Keratinocyte (primary cell): Measurements from ENCODE around the gene FAM78A. TPM values are rescaled to one million over a fixed set of nuclear protein-coding genes. Genes with fewer than 3 reads are reported as not detected.

ENCODE experiments used
- DNase-seq: peaks from one replicate; pipeline ENCODE4 v3.0.0-alpha.2; 2011; ENCODE audit warnings: low read depth, missing footprints, low spot score
- FAIRE-seq: peaks from 2 replicates; lab custom pipeline; 2011; peaks lifted over from hg19 to GRCh38; lab: Jason Lieb, UNC
- H2AFZ ChIP-seq: 2 replicates; pipeline ENCODE4 v1.6.0; 2012; ENCODE audit warnings: low read length, control low read depth, inconsistent platforms; ENCODE audit not compliant: control insufficient read depth
- H3K27ac ChIP-seq: 2 replicates; pipeline ENCODE4 v1.5.1; 2011; ENCODE audit warnings: low read length; ENCODE audit not compliant: control insufficient read depth, insufficient read depth
- H3K27me3 ChIP-seq: 3 replicates; pipeline ENCODE4 v1.6.0; 2011; ENCODE audit warnings: low read length; ENCODE audit not compliant: control insufficient read depth, insufficient read depth; ENCODE audit errors: extremely low read depth
- H3K36me3 ChIP-seq, 2 experiments: 2 replicates in 1 of 2; 3 replicates in 1 of 2; pipeline ENCODE4 v1.5.1; 2011; ENCODE audit warnings: low read length in 2 of 2, mild to moderate bottlenecking in 1 of 2; ENCODE audit not compliant: control insufficient read depth in 2 of 2, insufficient read depth in 2 of 2; ENCODE audit errors: extremely low read depth in 1 of 2
- H3K4me1 ChIP-seq: 3 replicates; pipeline ENCODE4 v1.5.1; 2011; ENCODE audit warnings: low read length; ENCODE audit not compliant: control insufficient read depth, insufficient read depth; ENCODE audit errors: extremely low read depth
- H3K4me2 ChIP-seq: 3 replicates; pipeline ENCODE4 v1.6.0; 2011; ENCODE audit warnings: low read depth, low read length; ENCODE audit not compliant: control insufficient read depth, insufficient read depth; ENCODE audit errors: extremely low read depth
- H3K4me3 ChIP-seq, 3 experiments: fragments of 200-600 bp in 1 of 3; sonication (generic) in 1 of 3; 2 replicates in 2 of 3; 3 replicates in 1 of 3; pipeline ENCODE4 v1.5.1; 2011 to 2016; ENCODE audit warnings: low read length in 3 of 3, mild to moderate bottlenecking in 3 of 3, control low read depth in 2 of 3, inconsistent platforms in 1 of 3, low read depth in 1 of 3, mixed read lengths in 1 of 3, mixed run types in 1 of 3, moderate library complexity in 1 of 3; ENCODE audit not compliant: control insufficient read depth in 2 of 3, insufficient read depth in 2 of 3; ENCODE audit errors: extremely low read depth in 1 of 3
- H3K79me2 ChIP-seq: 2 replicates; pipeline ENCODE4 v1.6.0; 2012; ENCODE audit warnings: low read length; ENCODE audit not compliant: control insufficient read depth, insufficient read depth
- H3K9ac ChIP-seq: 3 replicates; pipeline ENCODE4 v1.6.0; 2011; ENCODE audit warnings: low read length; ENCODE audit not compliant: control insufficient read depth, insufficient read depth; ENCODE audit errors: extremely low read depth
- H3K9me1 ChIP-seq: 3 replicates; pipeline ENCODE4 v1.6.0; 2011; ENCODE audit warnings: low read length; ENCODE audit not compliant: control insufficient read depth, insufficient read depth; ENCODE audit errors: extremely low read depth
- H3K9me3 ChIP-seq: 2 replicates; pipeline ENCODE4 v1.5.1; 2012; ENCODE audit warnings: low read depth, low read length; ENCODE audit not compliant: control insufficient read depth
- H4K20me1 ChIP-seq: 3 replicates; pipeline ENCODE4 v1.6.0; 2011; ENCODE audit warnings: low read length; ENCODE audit not compliant: control insufficient read depth, insufficient read depth; ENCODE audit errors: extremely low read depth
- CTCF ChIP-seq, 3 experiments: IDR thresholded peaks in 1 of 3; conservative IDR thresholded peaks in 1 of 3; optimal IDR thresholded peaks in 1 of 3; 2 replicates in 2 of 3; 3 replicates in 1 of 3; pipeline versions ENCODE3 to v1.5.1; 2011; ENCODE audit warnings: low read length in 3 of 3, mild to moderate bottlenecking in 3 of 3, moderate library complexity in 2 of 3, control low read depth in 1 of 3, inconsistent platforms in 1 of 3; ENCODE audit not compliant: insufficient read depth in 2 of 3; ENCODE audit errors: extremely low read depth in 1 of 3
- EZH2 ChIP-seq: IDR thresholded peaks from one replicate; pipeline ENCODE4 v1.6.1; 2012; ENCODE audit warnings: inconsistent platforms, mild to moderate bottlenecking, low read length, moderate library complexity
- dilution Hi-C: fragments of 300-500 bp; cut with MboI; formaldehyde crosslinking; loops from one replicate; pipeline ENCODE4 v1.7.0; 2020; ENCODE audit warnings: low sequenced_read_pairs; ENCODE audit not compliant: extremely low pct_ligation_motif_present
- polyA plus RNA-seq, 5 experiments: library from polyadenylated mRNA; depleted of rRNA in 3 of 5; stranded (reverse) in 3 of 5; stranded (forward) in 1 of 5; unstranded in 1 of 5; fragments of >200 nt; gene quantifications; 1 replicate in 1 of 5; 2 replicates in 3 of 5; 3 replicates in 1 of 5; pipeline versions ENCODE4 v1.2.1 to v1.2.3, GENCODE V29; 2011 to 2012; ENCODE audit warnings: missing spikeins in 2 of 5, low read depth in 1 of 5, low replicate concordance in 1 of 5

Gene FAM78A
- polyA plus RNA-seq, 1 donor (not counting 4 experiments of a cell fraction or from before 2014, with no cell fraction given): 0.25 TPM

- FAIRE-seq (no peak), DNase-seq (no peak)
- Histone ChIP-seq H3K9me1 (no peaks in the 10 kb centered on the region), H3K4me3 (no peak overlapping the region), H3K27ac (no peak overlapping the region), H4K20me1 (no peaks in the 10 kb centered on the region), H3K9me3 (no peaks in the 10 kb centered on the region), H3K4me1 (peaks cover 10% of the 10 kb centered on the region), H3K4me2 (no peak overlapping the region), H3K27me3 (no peaks in the 10 kb centered on the region), H3K36me3 (peaks cover 20 to 37% of the 10 kb centered on the region in 2 experiments), H2AFZ (no peak overlapping the region), H3K79me2 (no peaks in the 10 kb centered on the region), H3K9ac (no peak overlapping the region)
- TF ChIP-seq CTCF (optimal IDR thresholded peaks at IDR 0.05 in 1 of 3, IDR thresholded peaks at IDR 0.05 in 1 of 3, conservative IDR thresholded peaks at IDR 0.05 in 1 of 3; ENCODE audit: extremely low read depth in 1 of 3, insufficient read depth in 2 of 3, low read length in 3 of 3) (no peak), EZH2 (no peak)
- dilution Hi-C loops: no loop called here
These were observed 42.8 kb downstream of the FAM78A start for GRCh38 chr9:131233556-131233955.

- no peaks in the 10 kb centered on the region for H3K4me1 ChIP-seq
- H3K27ac ChIP-seq: no peak overlapping the region
- TF ChIP-seq CTCF (optimal IDR thresholded peaks at IDR 0.05 in 1 of 3, IDR thresholded peaks at IDR 0.05 in 1 of 3, conservative IDR thresholded peaks at IDR 0.05 in 1 of 3; ENCODE audit: extremely low read depth in 1 of 3, insufficient read depth in 2 of 3, low read length in 3 of 3): no peak
- no peak for TF ChIP-seq EZH2
- no peaks in the 10 kb centered on the region for H3K27me3 ChIP-seq
- H3K9ac ChIP-seq: no peak overlapping the region
- H3K9me3 ChIP-seq: no peaks in the 10 kb centered on the region
- H2AFZ ChIP-seq: no peak overlapping the region
- FAIRE-seq (no peak), DNase-seq (no peak)
- H3K36me3 ChIP-seq: peaks cover 21 to 32% of the 10 kb centered on the region in 2 experiments
- H3K9me1 ChIP-seq: no peaks in the 10 kb centered on the region
- no peaks in the 10 kb centered on the region for H4K20me1 ChIP-seq
- H3K4me2 ChIP-seq: no peak overlapping the region
- dilution Hi-C loops: no loop called here
- H3K79me2 ChIP-seq: no peaks in the 10 kb centered on the region
- no peak overlapping the region for H3K4me3 ChIP-seq
These were observed 47.3 kb downstream of the FAM78A start for GRCh38 chr9:131228988-131229387.
